Neural cell (in vitro differentiated cells): ENCODE data around the gene PLN.

Experiments used
- EP300 ChIP-seq: fragments of 450-650 bp; conservative IDR thresholded peaks from 2 replicates; pipeline ENCODE4 v1.6.1; 2014; ENCODE audit warnings: antibody characterized with exemption, mild to moderate bottlenecking, moderate library complexity; ENCODE audit not compliant: poor library complexity, severe bottlenecking
- RAD21 ChIP-seq: fragments of 450-650 bp; conservative IDR thresholded peaks from 2 replicates; pipeline ENCODE4 v1.6.1; 2014; ENCODE audit warnings: antibody characterized with exemption, mild to moderate bottlenecking, moderate library complexity
- TF ChIP-seq, protein P1 (sequence below): fragments of 450-650 bp; IDR thresholded peaks from 2 replicates; pipeline ENCODE4 v1.5.1; 2014; ENCODE audit warnings: antibody characterized with exemption, mild to moderate bottlenecking, moderate library complexity; ENCODE audit not compliant: poor library complexity, severe bottlenecking
- TF ChIP-seq, protein P2 (sequence below): IDR thresholded peaks from 2 replicates; pipeline ENCODE4 v1.6.1; 2012; ENCODE audit warnings: borderline replicate concordance

DNA sequence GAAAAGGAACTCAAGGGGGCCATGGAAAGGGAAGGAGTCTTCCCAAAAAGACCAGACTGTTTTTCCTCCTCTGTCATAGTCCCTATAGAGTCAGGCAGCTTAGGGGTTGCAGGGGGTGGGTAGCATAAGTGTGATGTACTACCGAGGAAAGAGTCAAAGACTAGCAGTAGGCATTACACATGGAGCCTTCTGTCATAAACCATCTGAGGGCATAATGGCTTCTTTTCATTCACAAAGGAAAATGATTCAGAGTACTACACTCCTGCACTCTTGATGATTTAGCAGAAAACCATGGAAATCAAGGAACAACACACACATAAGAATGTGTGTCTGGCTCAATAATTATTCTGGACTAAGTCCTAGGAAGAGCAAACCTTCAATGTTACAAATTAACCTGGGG is 14.9 kb downstream of the PLN start:
- no peak for TF ChIP-seq EP300
- no peak for TF ChIP-seq RAD21
- TF ChIP-seq, protein P1, sequence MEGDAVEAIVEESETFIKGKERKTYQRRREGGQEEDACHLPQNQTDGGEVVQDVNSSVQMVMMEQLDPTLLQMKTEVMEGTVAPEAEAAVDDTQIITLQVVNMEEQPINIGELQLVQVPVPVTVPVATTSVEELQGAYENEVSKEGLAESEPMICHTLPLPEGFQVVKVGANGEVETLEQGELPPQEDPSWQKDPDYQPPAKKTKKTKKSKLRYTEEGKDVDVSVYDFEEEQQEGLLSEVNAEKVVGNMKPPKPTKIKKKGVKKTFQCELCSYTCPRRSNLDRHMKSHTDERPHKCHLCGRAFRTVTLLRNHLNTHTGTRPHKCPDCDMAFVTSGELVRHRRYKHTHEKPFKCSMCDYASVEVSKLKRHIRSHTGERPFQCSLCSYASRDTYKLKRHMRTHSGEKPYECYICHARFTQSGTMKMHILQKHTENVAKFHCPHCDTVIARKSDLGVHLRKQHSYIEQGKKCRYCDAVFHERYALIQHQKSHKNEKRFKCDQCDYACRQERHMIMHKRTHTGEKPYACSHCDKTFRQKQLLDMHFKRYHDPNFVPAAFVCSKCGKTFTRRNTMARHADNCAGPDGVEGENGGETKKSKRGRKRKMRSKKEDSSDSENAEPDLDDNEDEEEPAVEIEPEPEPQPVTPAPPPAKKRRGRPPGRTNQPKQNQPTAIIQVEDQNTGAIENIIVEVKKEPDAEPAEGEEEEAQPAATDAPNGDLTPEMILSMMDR = no peak
- TF ChIP-seq, protein P2, sequence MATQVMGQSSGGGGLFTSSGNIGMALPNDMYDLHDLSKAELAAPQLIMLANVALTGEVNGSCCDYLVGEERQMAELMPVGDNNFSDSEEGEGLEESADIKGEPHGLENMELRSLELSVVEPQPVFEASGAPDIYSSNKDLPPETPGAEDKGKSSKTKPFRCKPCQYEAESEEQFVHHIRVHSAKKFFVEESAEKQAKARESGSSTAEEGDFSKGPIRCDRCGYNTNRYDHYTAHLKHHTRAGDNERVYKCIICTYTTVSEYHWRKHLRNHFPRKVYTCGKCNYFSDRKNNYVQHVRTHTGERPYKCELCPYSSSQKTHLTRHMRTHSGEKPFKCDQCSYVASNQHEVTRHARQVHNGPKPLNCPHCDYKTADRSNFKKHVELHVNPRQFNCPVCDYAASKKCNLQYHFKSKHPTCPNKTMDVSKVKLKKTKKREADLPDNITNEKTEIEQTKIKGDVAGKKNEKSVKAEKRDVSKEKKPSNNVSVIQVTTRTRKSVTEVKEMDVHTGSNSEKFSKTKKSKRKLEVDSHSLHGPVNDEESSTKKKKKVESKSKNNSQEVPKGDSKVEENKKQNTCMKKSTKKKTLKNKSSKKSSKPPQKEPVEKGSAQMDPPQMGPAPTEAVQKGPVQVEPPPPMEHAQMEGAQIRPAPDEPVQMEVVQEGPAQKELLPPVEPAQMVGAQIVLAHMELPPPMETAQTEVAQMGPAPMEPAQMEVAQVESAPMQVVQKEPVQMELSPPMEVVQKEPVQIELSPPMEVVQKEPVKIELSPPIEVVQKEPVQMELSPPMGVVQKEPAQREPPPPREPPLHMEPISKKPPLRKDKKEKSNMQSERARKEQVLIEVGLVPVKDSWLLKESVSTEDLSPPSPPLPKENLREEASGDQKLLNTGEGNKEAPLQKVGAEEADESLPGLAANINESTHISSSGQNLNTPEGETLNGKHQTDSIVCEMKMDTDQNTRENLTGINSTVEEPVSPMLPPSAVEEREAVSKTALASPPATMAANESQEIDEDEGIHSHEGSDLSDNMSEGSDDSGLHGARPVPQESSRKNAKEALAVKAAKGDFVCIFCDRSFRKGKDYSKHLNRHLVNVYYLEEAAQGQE = no peak
